OCI-LY7 (cell line): ENCODE results near the gene HIGD1C.

Source experiments
- CTCF ChIP-seq: fragments of 200-600 bp; sonication (generic); conservative IDR thresholded peaks from 2 replicates; pipeline ENCODE4 v1.5.1; 2014; ENCODE audit warnings: mild to moderate bottlenecking, antibody characterized with exemption, low read length, moderate library complexity, mixed read lengths
- EZH2phosphoT487 ChIP-seq: fragments of 200-600 bp; sonication (generic); IDR thresholded peaks from 2 replicates; pipeline ENCODE4 v1.6.1; 2018; ENCODE audit warnings: low read depth, borderline replicate concordance, mild to moderate bottlenecking, mixed run types, antibody characterized with exemption, low read length, moderate library complexity, mixed read lengths

GRCh38 chr12:51005030-51005429 lies 52.7 kb downstream of the HIGD1C start:
- TF ChIP-seq CTCF (no peak), EZH2phosphoT487 (no peak)
